ENCODE measurements around the gene SEMA5B.
A peak's percentile ranks its signal among the peaks of the same experiment; 100 is the strongest.

Gene SEMA5B

GRCh38 chr3:123071146-123071545 is 43.6 kb upstream of the SEMA5B start:
- WGBS, 2 donors (ENCODE audit: extremely low coverage in 2 of 2, insufficient read length in 2 of 2, insufficient replicate concordance in 1 of 2): no CpG with 5 or more reads among the region's 5 CpGs
- no peak overlapping the region for H3K9ac ChIP-seq (ENCODE audit: low read depth, low read length, poor library complexity)
- no peak for DNase-seq (ENCODE audit: low spot score)
- no peak overlapping the region for H3K14ac ChIP-seq (ENCODE audit: low read length)
- no peak overlapping the region for H2AK5ac ChIP-seq (ENCODE audit: low read depth, low read length)
- H2BK12ac ChIP-seq (ENCODE audit: low read length): no peak overlapping the region
- no peaks in the 10 kb centered on the region for H3K79me1 ChIP-seq (ENCODE audit: low read depth, low read length)
- no peaks in the 10 kb centered on the region for H3K9me3 ChIP-seq (replicated peaks in 1 of 2; ENCODE audit: control insufficient read depth in 2 of 2, insufficient read depth in 1 of 2, low read depth in 1 of 2, low read length in 2 of 2)
- H3K4me2 ChIP-seq (ENCODE audit: insufficient read depth, low read length, poor library complexity, severe bottlenecking): no peak overlapping the region
- no peak overlapping the region for H4K91ac ChIP-seq (ENCODE audit: low read depth, low read length, poor library complexity)
- H2BK15ac ChIP-seq (ENCODE audit: low read length): no peak overlapping the region
- H4K8ac ChIP-seq (ENCODE audit: low read depth, low read length): no peak overlapping the region
- H3K4me3 ChIP-seq (ENCODE audit: low read length in 2 of 2): no peak overlapping the region
- H2AFZ ChIP-seq (ENCODE audit: low read length): no peak overlapping the region
- peaks cover 0 to 19% (median 3%) of the 10 kb centered on the region in 3 experiments for H3K27me3 ChIP-seq (ENCODE audit: control insufficient read depth in 3 of 3, insufficient read depth in 3 of 3, low read depth in 1 of 3, low read length in 3 of 3)
- H3K36me3 ChIP-seq (replicated peaks in 1 of 2; ENCODE audit: control insufficient read depth in 2 of 2, insufficient read depth in 2 of 2, low read length in 2 of 2): no peaks in the 10 kb centered on the region
- no peak overlapping the region for H3K18ac ChIP-seq (ENCODE audit: low read length)
- H3K27ac ChIP-seq (replicated peaks; ENCODE audit: low read length): no peak overlapping the region
- H3K4me1 ChIP-seq (ENCODE audit: control insufficient read depth in 2 of 2, insufficient read depth in 1 of 2, low read depth in 1 of 2, low read length in 2 of 2): peaks cover 5 to 13% of the 10 kb centered on the region in 2 donors
- H2BK5ac ChIP-seq (ENCODE audit: low read length): no peak overlapping the region
- no peak overlapping the region for H3K23ac ChIP-seq (ENCODE audit: low read depth, low read length, poor library complexity)
- H2BK120ac ChIP-seq (ENCODE audit: low read depth, low read length): no peak overlapping the region
- no peak overlapping the region for H3K4ac ChIP-seq (ENCODE audit: low read length)

GRCh38 chr3:123070510-123070909 is 42.9 kb upstream of the SEMA5B start:
- Histone ChIP-seq H3K4ac (ENCODE audit: low read length) (no peak overlapping the region), H2BK15ac (ENCODE audit: low read length) (no peak overlapping the region), H2AK5ac (ENCODE audit: low read depth, low read length) (no peak overlapping the region), H3K36me3 (replicated peaks in 1 of 2; ENCODE audit: control insufficient read depth in 2 of 2, insufficient read depth in 2 of 2, low read length in 2 of 2) (no peaks in the 10 kb centered on the region), H3K23ac (ENCODE audit: low read depth, low read length, poor library complexity) (no peak overlapping the region), H3K79me1 (ENCODE audit: low read depth, low read length) (no peaks in the 10 kb centered on the region), H2BK120ac (ENCODE audit: low read depth, low read length) (no peak overlapping the region), H3K27me3 (ENCODE audit: control insufficient read depth in 3 of 3, insufficient read depth in 3 of 3, low read depth in 1 of 3, low read length in 3 of 3) (peaks cover 0 to 19% (median 3%) of the 10 kb centered on the region in 3 experiments), H2BK5ac (ENCODE audit: low read length) (no peak overlapping the region), H3K9ac (ENCODE audit: low read depth, low read length, poor library complexity) (no peak overlapping the region), H4K8ac (ENCODE audit: low read depth, low read length) (no peak overlapping the region), H4K91ac (ENCODE audit: low read depth, low read length, poor library complexity) (peak overlapping the region; percentile 0), H3K4me2 (ENCODE audit: insufficient read depth, low read length, poor library complexity, severe bottlenecking) (no peak overlapping the region), H3K27ac (replicated peaks; ENCODE audit: low read length) (no peak overlapping the region), H3K4me1 (ENCODE audit: control insufficient read depth in 2 of 2, insufficient read depth in 1 of 2, low read depth in 1 of 2, low read length in 2 of 2) (peaks cover 5 to 13% of the 10 kb centered on the region in 2 donors), H3K4me3 (ENCODE audit: low read length in 2 of 2) (no peak overlapping the region), H2AFZ (ENCODE audit: low read length) (no peak overlapping the region), H3K9me3 (replicated peaks in 1 of 2; ENCODE audit: control insufficient read depth in 2 of 2, insufficient read depth in 1 of 2, low read depth in 1 of 2, low read length in 2 of 2) (no peaks in the 10 kb centered on the region), H2BK12ac (ENCODE audit: low read length) (no peak overlapping the region), H3K18ac (ENCODE audit: low read length) (no peak overlapping the region), H3K14ac (ENCODE audit: low read length) (no peak overlapping the region)
- DNase-seq (ENCODE audit: low spot score): no peak
- no CpG with 5 or more reads among the region's 8 CpGs for WGBS, 2 donors (ENCODE audit: extremely low coverage in 2 of 2, insufficient read length in 2 of 2, insufficient replicate concordance in 1 of 2)

GRCh38 chr3:123068601-123069381 is 41.2 kb upstream of the SEMA5B start:
- Histone ChIP-seq H3K9ac (ENCODE audit: low read depth, low read length, poor library complexity) (no peak overlapping the region), H2BK15ac (ENCODE audit: low read length) (no peak overlapping the region), H2BK12ac (ENCODE audit: low read length) (no peak overlapping the region), H3K79me1 (ENCODE audit: low read depth, low read length) (no peaks in the 10 kb centered on the region), H2BK120ac (ENCODE audit: low read depth, low read length) (no peak overlapping the region), H3K14ac (ENCODE audit: low read length) (no peak overlapping the region), H3K18ac (ENCODE audit: low read length) (no peak overlapping the region), H3K4me1 (ENCODE audit: control insufficient read depth in 2 of 2, insufficient read depth in 1 of 2, low read depth in 1 of 2, low read length in 2 of 2) (peaks cover 4 to 10% of the 10 kb centered on the region in 2 donors), H3K4me2 (ENCODE audit: insufficient read depth, low read length, poor library complexity, severe bottlenecking) (no peak overlapping the region), H3K23ac (ENCODE audit: low read depth, low read length, poor library complexity) (no peak overlapping the region), H3K27me3 (ENCODE audit: control insufficient read depth in 3 of 3, insufficient read depth in 3 of 3, low read depth in 1 of 3, low read length in 3 of 3) (peaks cover 0 to 19% (median 3%) of the 10 kb centered on the region in 3 experiments), H4K91ac (ENCODE audit: low read depth, low read length, poor library complexity) (no peak overlapping the region), H2AK5ac (ENCODE audit: low read depth, low read length) (no peak overlapping the region), H3K36me3 (replicated peaks in 1 of 2; ENCODE audit: control insufficient read depth in 2 of 2, insufficient read depth in 2 of 2, low read length in 2 of 2) (no peaks in the 10 kb centered on the region), H4K8ac (ENCODE audit: low read depth, low read length) (no peak overlapping the region), H2BK5ac (ENCODE audit: low read length) (no peak overlapping the region), H3K4me3 (ENCODE audit: low read length in 2 of 2) (peak overlapping the region in 1 of 2 donors; percentile 89), H2AFZ (ENCODE audit: low read length) (peak overlapping the region; percentile 92), H3K4ac (ENCODE audit: low read length) (no peak overlapping the region), H3K9me3 (replicated peaks in 1 of 2; ENCODE audit: control insufficient read depth in 2 of 2, insufficient read depth in 1 of 2, low read depth in 1 of 2, low read length in 2 of 2) (no peaks in the 10 kb centered on the region), H3K27ac (replicated peaks; ENCODE audit: low read length) (no peak overlapping the region)
- WGBS, 2 donors (ENCODE audit: extremely low coverage in 2 of 2, insufficient read length in 2 of 2, insufficient replicate concordance in 1 of 2): no CpG with 5 or more reads among the region's 12 CpGs
- no peak for DNase-seq (ENCODE audit: low spot score)

DNA sequence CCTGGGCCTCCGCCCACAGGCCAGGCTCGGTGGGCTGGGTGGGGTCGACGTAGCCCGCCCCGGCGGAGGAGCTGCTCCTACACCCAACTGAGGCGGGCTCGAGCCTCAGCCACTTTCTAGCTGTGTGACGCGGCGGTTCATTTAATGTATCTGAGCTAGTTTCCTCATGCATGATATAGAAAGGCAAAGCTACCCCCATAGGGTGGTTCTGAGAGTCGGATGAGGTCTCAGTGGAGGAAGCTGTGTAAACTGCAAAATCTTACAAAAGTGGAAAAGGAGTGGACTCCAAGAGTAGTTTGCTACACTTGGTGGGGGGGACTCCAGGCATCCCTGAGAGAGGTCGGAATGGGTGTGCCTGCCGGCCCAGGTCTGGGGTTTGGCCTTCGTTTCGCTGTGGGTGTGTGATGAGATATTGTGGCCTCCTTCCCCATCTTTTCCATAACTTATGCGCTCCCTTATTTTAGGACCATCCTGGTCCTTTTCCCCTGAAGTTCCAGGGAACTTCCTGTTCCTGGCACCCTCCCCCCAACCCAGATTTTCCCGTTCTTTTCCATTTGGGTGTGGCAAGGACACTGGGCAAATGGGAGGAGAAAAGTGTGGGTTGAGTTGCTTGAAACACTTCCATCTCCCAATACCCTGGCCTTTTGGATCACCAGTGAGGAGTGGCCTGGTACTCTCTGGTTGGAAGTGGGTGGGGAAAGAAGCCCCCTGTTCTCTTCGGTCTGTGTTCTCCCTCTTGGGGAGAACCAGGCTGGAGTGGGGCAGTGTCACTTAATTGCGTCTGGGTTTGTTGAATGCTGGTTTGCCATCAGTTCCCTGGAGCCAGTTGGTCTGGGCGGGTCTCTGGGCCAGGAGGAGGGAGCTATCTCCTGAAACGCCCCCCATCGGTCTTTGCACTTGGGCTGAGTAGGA is 40.4 kb upstream of the SEMA5B start:
- WGBS, 2 donors (ENCODE audit: extremely low coverage in 2 of 2, insufficient read length in 2 of 2, insufficient replicate concordance in 1 of 2): no CpG with 5 or more reads among the region's 24 CpGs
- no peak overlapping the region for H4K91ac ChIP-seq (ENCODE audit: low read depth, low read length, poor library complexity)
- H3K18ac ChIP-seq (ENCODE audit: low read length): peak overlapping the region; percentile 95
- peaks cover 0 to 19% (median 3%) of the 10 kb centered on the region in 3 experiments for H3K27me3 ChIP-seq (ENCODE audit: control insufficient read depth in 3 of 3, insufficient read depth in 3 of 3, low read depth in 1 of 3, low read length in 3 of 3)
- peaks cover 4 to 10% of the 10 kb centered on the region in 2 donors for H3K4me1 ChIP-seq (ENCODE audit: control insufficient read depth in 2 of 2, insufficient read depth in 1 of 2, low read depth in 1 of 2, low read length in 2 of 2)
- peak overlapping the region; percentile 86 to 89 for H3K4me3 ChIP-seq (ENCODE audit: low read length in 2 of 2)
- no peak overlapping the region for H2BK5ac ChIP-seq (ENCODE audit: low read length)
- peak overlapping the region; percentile 98 for H3K9ac ChIP-seq (ENCODE audit: low read depth, low read length, poor library complexity)
- H3K14ac ChIP-seq (ENCODE audit: low read length): no peak overlapping the region
- H2AK5ac ChIP-seq (ENCODE audit: low read depth, low read length): peak overlapping the region; percentile 20
- no peaks in the 10 kb centered on the region for H3K9me3 ChIP-seq (replicated peaks in 1 of 2; ENCODE audit: control insufficient read depth in 2 of 2, insufficient read depth in 1 of 2, low read depth in 1 of 2, low read length in 2 of 2)
- no peaks in the 10 kb centered on the region for H3K36me3 ChIP-seq (replicated peaks in 1 of 2; ENCODE audit: control insufficient read depth in 2 of 2, insufficient read depth in 2 of 2, low read length in 2 of 2)
- H2BK12ac ChIP-seq (ENCODE audit: low read length): no peak overlapping the region
- H3K23ac ChIP-seq (ENCODE audit: low read depth, low read length, poor library complexity): no peak overlapping the region
- no peak for DNase-seq (ENCODE audit: low spot score)
- no peak overlapping the region for H2BK120ac ChIP-seq (ENCODE audit: low read depth, low read length)
- no peaks in the 10 kb centered on the region for H3K79me1 ChIP-seq (ENCODE audit: low read depth, low read length)
- no peak overlapping the region for H4K8ac ChIP-seq (ENCODE audit: low read depth, low read length)
- H3K27ac ChIP-seq (replicated peaks; ENCODE audit: low read length): no peak overlapping the region
- peak overlapping the region; percentile 97 for H3K4me2 ChIP-seq (ENCODE audit: insufficient read depth, low read length, poor library complexity, severe bottlenecking)
- no peak overlapping the region for H2BK15ac ChIP-seq (ENCODE audit: low read length)
- no peak overlapping the region for H3K4ac ChIP-seq (ENCODE audit: low read length)
- peak overlapping the region; percentile 92 for H2AFZ ChIP-seq (ENCODE audit: low read length)

Data from neuronal stem cell (in vitro differentiated cells).